ENCODE data around the gene HECTD1.

- TF ChIP-seq, protein P1, sequence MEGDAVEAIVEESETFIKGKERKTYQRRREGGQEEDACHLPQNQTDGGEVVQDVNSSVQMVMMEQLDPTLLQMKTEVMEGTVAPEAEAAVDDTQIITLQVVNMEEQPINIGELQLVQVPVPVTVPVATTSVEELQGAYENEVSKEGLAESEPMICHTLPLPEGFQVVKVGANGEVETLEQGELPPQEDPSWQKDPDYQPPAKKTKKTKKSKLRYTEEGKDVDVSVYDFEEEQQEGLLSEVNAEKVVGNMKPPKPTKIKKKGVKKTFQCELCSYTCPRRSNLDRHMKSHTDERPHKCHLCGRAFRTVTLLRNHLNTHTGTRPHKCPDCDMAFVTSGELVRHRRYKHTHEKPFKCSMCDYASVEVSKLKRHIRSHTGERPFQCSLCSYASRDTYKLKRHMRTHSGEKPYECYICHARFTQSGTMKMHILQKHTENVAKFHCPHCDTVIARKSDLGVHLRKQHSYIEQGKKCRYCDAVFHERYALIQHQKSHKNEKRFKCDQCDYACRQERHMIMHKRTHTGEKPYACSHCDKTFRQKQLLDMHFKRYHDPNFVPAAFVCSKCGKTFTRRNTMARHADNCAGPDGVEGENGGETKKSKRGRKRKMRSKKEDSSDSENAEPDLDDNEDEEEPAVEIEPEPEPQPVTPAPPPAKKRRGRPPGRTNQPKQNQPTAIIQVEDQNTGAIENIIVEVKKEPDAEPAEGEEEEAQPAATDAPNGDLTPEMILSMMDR (IDR thresholded peaks at IDR 0.05) = no peak
- no peak for TF ChIP-seq POLR2A (IDR thresholded peaks at IDR 0.05)
Measured at GRCh38 chr14:31194095-31194494, 13.5 kb downstream of the HECTD1 start.
